NCI-H2171 treated with DMSO at 0.1 percent for 48 hours (cell line): ENCODE results near the gene UCK2.

Experiments used
- DNase-seq: peaks from one replicate; lab custom pipeline; 2025; lab: John Stamatoyannopoulos, UW

The UCK2 gene

GRCh38 chr1:165834229-165834628 lies 6.8 kb downstream of the UCK2 start:
- no peak for DNase-seq

DNA sequence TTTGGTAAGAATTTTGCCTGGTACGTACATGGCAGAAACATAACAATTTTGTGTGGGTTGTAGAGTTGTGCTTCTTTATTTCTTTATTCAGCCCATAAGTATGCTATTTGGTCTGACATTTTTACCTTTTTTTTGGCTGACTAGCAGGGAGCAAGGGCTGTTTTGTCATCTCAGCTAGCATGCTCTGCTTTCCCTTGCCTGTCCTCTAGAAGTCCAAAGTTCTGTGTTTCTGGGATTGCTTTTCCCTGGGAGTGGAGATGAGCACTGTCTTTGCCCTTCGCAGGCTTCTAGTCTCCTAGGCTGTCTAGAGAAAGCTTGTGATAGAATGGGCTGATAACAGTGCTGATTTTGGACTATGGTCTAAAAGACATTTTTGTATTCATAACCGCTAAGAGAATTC lies 7.5 kb downstream of the UCK2 start:
- no peak for DNase-seq

DNA sequence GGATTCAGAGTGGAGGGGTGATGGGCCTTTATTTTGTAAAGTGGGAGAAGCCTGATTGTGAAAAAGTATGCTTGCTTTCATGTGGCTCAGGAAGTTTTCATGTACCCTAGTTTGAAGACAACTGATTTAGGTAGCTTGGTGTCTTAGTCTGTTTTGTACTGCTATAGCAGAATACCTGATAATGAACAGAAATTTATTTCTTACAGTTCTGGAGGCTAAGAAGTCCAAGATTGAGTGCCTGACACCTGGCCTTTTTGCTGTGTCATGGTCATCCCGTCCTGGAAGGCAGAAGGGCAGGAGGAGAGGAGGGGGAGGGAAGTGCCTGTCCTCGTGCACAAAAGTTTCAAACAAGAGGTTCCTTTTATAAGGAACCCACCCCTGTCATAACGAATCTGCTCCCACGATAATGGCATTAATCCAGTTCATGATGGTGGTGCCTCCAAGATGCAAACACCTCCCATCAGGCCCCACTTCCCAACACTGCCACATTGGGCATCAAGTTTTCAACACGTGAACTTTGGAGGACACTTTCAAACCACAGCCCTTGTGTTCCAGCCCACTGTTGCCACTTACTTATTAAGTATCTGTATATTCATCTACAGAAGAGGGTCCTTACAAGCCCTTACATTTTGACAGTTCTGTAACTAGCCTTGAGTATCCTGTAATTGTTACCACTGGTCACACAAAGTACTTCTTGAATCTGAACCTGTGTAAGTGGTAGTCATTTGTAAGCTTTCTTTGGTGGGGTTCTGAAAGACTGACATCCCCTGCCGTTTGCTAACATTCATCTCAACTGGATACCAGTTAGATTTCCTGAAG lies 9.5 kb downstream of the UCK2 start:
- DNase-seq, result no peak

- no peak for DNase-seq
These were observed 10.5 kb downstream of the UCK2 start for GRCh38 chr1:165837838-165838364.

GRCh38 chr1:165840423-165840822 lies 13.0 kb downstream of the UCK2 start:
- DNase-seq, result no peak

GRCh38 chr1:165841582-165842017 lies 14.2 kb downstream of the UCK2 start:
- DNase-seq, result no peak

- peak; percentile 58 for DNase-seq
These were observed 14.7 kb downstream of the UCK2 start for GRCh38 chr1:165842023-165842670.

DNA sequence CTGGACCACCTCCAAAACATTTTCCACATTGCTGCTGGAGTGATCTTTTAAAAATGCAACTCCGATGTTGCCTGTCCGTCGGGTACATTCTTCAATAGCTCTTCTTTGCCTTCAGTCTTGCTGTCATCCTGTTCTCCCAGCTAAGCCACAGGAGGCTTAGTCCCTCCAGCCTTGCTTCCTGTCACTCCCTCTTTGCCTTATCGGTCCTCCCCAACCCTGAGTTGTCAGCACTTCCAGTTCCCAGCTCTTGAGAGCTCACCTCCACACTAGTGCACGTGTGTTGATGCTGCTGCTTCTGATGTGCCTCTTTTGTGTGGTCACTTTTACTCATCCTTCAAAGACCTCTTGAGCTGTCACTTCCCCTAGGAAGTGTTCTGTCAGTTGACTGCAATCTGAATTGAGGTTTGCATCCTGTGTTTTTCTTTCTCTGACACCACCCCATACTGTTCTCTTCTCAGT lies 15.3 kb downstream of the UCK2 start:
- DNase-seq, result no peak

DNA sequence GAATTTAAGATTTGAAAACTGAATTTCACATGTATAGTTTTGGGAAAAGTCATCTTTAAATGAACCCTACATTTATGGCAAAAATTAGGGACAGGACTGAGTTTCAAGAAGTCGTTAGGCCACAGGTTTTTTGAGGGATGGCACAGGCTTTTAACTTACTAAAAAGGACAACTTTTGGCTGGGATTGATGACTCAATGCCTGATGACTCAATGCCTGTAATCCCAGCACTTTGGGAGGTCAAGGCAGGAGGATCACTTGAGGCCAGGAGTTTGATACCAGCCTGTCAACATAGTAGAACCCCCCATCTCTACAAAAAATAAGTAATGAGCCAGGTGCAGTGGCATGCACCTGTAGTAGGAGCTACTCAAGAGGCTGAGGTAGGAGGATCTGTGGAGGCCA lies 15.9 kb downstream of the UCK2 start:
- DNase-seq, result no peak

GRCh38 chr1:165844114-165844798 lies 16.8 kb downstream of the UCK2 start:
- DNase-seq, result no peak

GRCh38 chr1:165844933-165845332 lies 17.5 kb downstream of the UCK2 start:
- DNase-seq, result no peak

GRCh38 chr1:165845569-165845968 lies 18.2 kb downstream of the UCK2 start:
- DNase-seq, result no peak

GRCh38 chr1:165845992-165846748 lies 18.8 kb downstream of the UCK2 start:
- DNase-seq, result no peak

DNA sequence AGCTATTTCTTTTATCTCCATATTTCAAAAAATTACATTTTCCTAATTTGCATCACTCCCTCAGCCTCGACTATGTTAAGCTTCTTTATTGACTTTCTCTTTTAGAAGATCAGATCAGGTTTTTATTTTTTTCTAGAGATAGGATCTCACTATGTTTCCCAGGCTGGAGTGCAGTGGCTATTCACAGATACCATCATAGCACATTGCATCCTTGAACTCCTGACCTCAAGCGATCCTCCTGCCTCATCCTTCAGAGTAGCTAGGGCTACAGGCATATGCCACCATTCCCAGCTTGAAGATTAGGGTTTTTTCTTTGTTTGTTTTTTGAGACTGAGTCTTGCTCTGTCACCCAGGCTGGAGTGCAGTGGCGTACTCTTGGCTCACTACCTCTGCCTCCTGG lies 20.1 kb downstream of the UCK2 start:
- no peak for DNase-seq

DNA sequence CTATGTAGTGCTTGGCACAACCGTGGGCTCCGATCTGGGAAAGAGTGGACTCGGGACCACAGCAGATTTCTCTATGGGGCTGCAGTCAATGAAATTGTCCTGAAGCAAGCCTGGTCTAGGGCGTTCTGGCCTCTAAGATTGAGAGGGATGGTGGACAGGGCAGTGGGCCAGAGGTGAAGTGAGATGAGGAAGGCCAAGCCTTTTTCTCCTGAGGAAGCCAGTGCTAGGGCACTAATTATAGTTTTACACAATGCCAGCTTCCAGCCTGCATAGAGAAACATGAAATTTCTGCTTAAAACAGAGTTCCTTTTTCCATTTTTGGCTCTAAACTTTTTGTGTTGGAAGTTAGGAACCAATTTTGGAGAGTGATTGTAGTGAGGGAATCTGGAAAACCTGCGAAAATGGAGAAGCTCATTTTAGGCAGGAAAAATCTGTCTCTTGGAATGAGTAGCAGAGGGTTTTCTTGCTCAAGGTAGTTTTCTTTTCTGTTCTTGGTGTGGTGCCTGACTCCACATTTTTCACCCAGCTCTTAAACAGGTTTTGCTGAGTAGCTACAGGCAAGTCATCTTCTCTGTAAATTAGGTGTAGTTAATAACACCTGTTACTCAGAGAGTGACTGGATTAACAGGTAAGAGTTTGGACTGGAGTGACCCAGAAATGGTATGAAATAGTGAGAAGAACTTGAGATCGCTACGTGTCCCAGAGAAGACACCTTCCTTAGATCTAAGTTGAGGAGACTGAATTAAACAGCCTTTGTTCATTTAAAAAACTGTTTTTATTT lies 22.1 kb downstream of the UCK2 start:
- DNase-seq, result no peak

DNA sequence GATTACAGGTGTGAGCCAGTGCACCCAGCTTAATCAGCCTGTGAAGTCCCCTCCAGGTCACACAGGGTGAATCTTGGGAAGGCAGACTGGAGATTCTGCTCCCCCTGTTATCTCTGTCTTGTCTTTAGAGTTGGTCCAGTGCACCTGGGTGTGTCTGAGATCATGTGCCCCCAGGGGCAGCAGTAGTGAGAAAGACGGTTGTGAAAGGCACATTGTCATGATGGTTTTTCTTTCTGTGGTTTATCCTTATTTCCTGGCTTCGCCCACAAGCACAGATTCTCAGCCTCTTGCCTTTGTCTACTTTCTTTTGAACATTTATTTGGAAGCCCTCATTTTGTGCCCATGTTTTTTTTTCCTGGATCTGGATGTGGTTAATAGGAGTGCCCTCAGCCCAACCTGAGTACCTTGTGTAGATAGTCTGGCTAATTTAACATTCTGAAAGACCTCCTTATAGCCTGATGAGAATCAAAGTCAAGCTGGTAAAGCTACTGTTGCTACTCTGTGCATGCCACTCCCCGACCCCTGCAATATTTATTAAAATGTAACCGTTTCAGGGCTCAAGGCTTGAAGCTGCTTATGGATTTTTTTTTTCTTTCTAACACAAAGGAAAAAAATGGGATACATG lies 23.7 kb downstream of the UCK2 start:
- DNase-seq, result no peak

GRCh38 chr1:165852871-165853270 lies 25.5 kb downstream of the UCK2 start:
- no peak for DNase-seq

- DNase-seq, result no peak
These were observed 26.2 kb downstream of the UCK2 start for GRCh38 chr1:165853528-165854075.

DNA sequence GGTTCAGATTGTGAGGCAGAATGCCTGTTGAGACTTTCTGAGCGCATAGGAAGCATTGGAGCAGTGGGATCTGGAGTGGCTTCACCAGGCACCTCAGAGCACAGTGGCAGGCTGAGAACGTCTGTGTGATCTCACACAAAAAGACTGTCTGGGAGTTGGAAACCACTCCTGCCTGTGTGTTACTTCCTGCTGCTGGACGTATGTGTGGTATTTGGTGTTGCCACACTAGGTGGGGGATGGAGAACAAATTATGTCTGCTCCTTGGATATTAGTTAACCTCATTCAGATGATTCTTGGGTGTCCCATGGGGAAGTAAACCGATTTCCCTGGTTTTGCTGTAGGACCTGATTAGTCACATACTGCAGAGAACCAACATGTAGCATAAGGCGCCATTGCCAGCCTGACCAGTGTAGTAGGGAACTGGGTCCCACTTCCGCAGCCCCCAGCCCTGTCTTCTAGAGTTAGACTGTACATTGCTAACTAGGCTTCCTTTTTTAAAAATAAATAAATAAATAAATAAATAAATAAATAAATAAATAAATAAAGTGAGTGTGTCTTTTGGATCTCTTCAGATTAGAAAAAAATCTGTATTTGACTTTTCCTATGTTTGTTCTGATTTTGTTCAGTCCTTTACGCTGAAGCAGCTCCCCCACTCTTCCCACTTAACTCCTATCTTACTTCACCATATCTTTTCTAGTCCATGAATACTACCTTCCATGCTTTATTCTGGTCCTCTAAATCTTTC lies 26.9 kb downstream of the UCK2 start:
- no peak for DNase-seq
